ENCODE data around the gene PLEKHJ1. TPM values are rescaled to one million over a fixed set of nuclear protein-coding genes. Genes with fewer than 3 reads are reported as not detected.

The PLEKHJ1 gene
- total RNA-seq, 1 experiment from 2014 or later, result 73.7 TPM

DNA sequence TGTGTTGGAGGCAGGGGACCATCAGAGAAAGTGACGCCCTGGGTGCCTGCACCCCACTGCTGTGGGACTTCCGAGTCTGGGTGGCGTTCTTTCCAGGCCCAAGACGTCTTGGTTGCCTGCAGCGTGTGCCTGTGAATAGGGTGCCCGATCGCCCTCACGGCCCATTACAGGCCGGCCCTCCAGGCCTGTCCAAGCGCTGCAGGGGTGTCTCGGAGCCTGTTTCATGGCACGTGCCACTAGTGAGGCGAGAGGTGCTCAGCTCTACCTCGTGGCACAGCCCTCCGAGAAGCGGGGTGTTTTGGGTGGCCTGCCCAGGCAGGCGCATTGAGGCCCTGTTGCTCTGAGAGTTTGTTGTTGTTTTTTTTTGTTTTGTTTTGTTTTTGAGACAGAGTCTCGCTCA lies 42.3 kb downstream of the PLEKHJ1 start:
- BruUV-seq (replicated peaks), result no TSS peak
- Histone ChIP-seq H3K27ac (ENCODE audit: low read depth, low read length, poor library complexity, severe bottlenecking) (no peak overlapping the region), H3K27me3 (replicated peaks; ENCODE audit: insufficient read depth, low read depth, low read length, poor library complexity) (no peaks in the 10 kb centered on the region), H3K9me3 (ENCODE audit: low read depth, low read length, poor library complexity, severe bottlenecking) (no peaks in the 10 kb centered on the region), H3K36me3 (ENCODE audit: insufficient read depth, low read length, poor library complexity, severe bottlenecking) (peaks cover 51% of the 10 kb centered on the region), H3K4me3 (ENCODE audit: low read depth, low read length, poor library complexity, severe bottlenecking) (no peak overlapping the region), H3K4me1 (ENCODE audit: insufficient read depth, low read length, poor library complexity, severe bottlenecking) (no peaks in the 10 kb centered on the region)
- ChIA-PET CTCF (no interaction called here), POLR2A (ENCODE audit: low non-redundant PET) (no interaction called here)
- intact Hi-C loops (cut with micrococcal nuclease; ENCODE audit: unreplicated experiment), result no loop called here
- no peak for DNase-seq (ENCODE audit: low spot score)
- TF ChIP-seq, protein P1, sequence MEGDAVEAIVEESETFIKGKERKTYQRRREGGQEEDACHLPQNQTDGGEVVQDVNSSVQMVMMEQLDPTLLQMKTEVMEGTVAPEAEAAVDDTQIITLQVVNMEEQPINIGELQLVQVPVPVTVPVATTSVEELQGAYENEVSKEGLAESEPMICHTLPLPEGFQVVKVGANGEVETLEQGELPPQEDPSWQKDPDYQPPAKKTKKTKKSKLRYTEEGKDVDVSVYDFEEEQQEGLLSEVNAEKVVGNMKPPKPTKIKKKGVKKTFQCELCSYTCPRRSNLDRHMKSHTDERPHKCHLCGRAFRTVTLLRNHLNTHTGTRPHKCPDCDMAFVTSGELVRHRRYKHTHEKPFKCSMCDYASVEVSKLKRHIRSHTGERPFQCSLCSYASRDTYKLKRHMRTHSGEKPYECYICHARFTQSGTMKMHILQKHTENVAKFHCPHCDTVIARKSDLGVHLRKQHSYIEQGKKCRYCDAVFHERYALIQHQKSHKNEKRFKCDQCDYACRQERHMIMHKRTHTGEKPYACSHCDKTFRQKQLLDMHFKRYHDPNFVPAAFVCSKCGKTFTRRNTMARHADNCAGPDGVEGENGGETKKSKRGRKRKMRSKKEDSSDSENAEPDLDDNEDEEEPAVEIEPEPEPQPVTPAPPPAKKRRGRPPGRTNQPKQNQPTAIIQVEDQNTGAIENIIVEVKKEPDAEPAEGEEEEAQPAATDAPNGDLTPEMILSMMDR (conservative IDR thresholded peaks at IDR 0.05; ENCODE audit: low read depth, low read length), result no peak
- TF ChIP-seq EZH2 (IDR thresholded peaks at IDR 0.05; ENCODE audit: borderline replicate concordance, low read depth, low read length, poor library complexity, severe bottlenecking), result no peak

DNA sequence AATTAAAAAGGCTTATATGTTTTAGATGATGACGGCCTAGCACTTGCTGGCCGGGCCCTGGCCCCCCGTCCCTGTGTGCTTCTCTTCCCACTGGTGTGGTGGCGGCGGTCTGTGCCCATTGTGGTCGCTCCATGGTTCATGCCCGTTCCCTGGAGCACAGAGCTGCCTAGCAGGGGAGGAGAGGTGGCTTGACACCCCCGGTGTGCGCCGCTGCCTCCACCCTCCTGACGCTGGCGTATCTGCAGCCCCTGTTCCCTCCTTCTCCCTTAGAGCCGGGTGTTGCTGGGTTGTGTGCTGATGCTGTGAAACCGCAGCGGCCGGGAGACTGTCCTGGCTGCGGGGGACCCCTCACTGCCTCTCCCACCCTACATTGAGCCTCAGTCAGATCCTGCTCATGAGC lies 43.3 kb downstream of the PLEKHJ1 start:
- DNase-seq (ENCODE audit: low spot score), result no peak
- TF ChIP-seq EZH2 (IDR thresholded peaks at IDR 0.05; ENCODE audit: borderline replicate concordance, low read depth, low read length, poor library complexity, severe bottlenecking), result no peak
- TF ChIP-seq, protein P1 (conservative IDR thresholded peaks at IDR 0.05; ENCODE audit: low read depth, low read length), result no peak
- BruUV-seq (replicated peaks), result no TSS peak
- intact Hi-C loops (cut with micrococcal nuclease; ENCODE audit: unreplicated experiment), result no loop called here
- H3K36me3 ChIP-seq (ENCODE audit: insufficient read depth, low read length, poor library complexity, severe bottlenecking), result peaks cover 51% of the 10 kb centered on the region
- CTCF ChIA-PET, result no interaction called here
- H3K9me3 ChIP-seq (ENCODE audit: low read depth, low read length, poor library complexity, severe bottlenecking), result no peaks in the 10 kb centered on the region
- H3K27me3 ChIP-seq (replicated peaks; ENCODE audit: insufficient read depth, low read depth, low read length, poor library complexity), result no peaks in the 10 kb centered on the region
- no peak overlapping the region for H3K27ac ChIP-seq (ENCODE audit: low read depth, low read length, poor library complexity, severe bottlenecking)
- H3K4me1 ChIP-seq (ENCODE audit: insufficient read depth, low read length, poor library complexity, severe bottlenecking), result no peaks in the 10 kb centered on the region
- POLR2A ChIA-PET (ENCODE audit: low non-redundant PET), result no interaction called here
- H3K4me3 ChIP-seq (ENCODE audit: low read depth, low read length, poor library complexity, severe bottlenecking), result no peak overlapping the region

DNA sequence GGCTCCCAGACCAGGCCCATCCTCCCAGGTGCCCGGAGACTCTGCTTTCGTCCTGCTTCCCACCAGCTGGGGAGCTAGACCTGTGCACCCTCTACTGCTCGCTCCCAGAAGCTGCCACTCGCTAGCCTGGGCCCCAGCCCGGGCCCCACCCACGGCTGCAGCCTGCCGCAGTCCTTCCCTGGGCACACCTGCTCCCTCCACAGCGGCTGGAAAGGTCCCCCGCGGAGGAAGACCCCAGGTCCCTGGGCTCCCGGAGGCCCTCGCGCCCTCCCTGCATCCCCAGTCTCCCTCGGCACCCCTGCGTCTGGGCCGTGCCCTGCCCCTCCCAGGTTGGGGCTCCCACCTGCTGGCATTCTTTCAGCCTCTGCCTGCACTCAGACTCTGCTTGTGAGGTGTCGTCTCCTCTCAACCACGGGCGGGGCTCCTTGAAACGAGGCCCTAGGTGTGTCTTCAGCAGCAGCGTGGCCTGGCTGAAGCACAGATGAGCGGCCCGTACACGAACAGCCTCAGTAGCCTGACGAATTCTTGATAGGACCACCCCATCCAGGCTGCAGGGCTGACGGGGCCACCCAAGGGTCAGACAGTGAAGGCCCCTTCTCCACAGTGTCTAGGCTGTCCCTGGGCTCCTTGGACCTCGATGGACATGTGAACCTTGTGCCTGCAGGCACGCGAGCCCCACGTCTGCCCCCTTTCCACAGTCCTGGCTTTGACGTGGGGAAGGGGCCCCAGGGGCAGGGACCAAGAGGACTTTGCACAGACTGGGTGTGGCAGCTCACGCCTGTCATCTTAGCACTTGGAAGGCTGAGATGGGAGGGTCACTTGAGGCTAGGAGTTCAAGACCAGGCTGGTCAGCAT lies 44.4 kb downstream of the PLEKHJ1 start:
- no TSS peak for BruUV-seq (replicated peaks)
- POLR2A ChIA-PET (ENCODE audit: low non-redundant PET), result no interaction called here
- no peak for TF ChIP-seq EZH2 (IDR thresholded peaks at IDR 0.05; ENCODE audit: borderline replicate concordance, low read depth, low read length, poor library complexity, severe bottlenecking)
- TF ChIP-seq, protein P1 (conservative IDR thresholded peaks at IDR 0.05; ENCODE audit: low read depth, low read length), result no peak
- CTCF ChIA-PET, result no interaction called here
- intact Hi-C loops (cut with micrococcal nuclease; ENCODE audit: unreplicated experiment), result no loop called here
- no peak for DNase-seq (ENCODE audit: low spot score)
- no peak overlapping the region for H3K4me3 ChIP-seq (ENCODE audit: low read depth, low read length, poor library complexity, severe bottlenecking)
- no peaks in the 10 kb centered on the region for H3K9me3 ChIP-seq (ENCODE audit: low read depth, low read length, poor library complexity, severe bottlenecking)
- no peak overlapping the region for H3K27ac ChIP-seq (ENCODE audit: low read depth, low read length, poor library complexity, severe bottlenecking)
- H3K27me3 ChIP-seq (replicated peaks; ENCODE audit: insufficient read depth, low read depth, low read length, poor library complexity), result no peaks in the 10 kb centered on the region
- peaks cover 57% of the 10 kb centered on the region for H3K36me3 ChIP-seq (ENCODE audit: insufficient read depth, low read length, poor library complexity, severe bottlenecking)
- no peaks in the 10 kb centered on the region for H3K4me1 ChIP-seq (ENCODE audit: insufficient read depth, low read length, poor library complexity, severe bottlenecking)
